ENCODE measurements around the gene ZFYVE28.

ZFYVE28 gene

GRCh38 chr4:2304321-2304876, 114.0 kb downstream of the ZFYVE28 start:
- no peak for DNase-seq (ENCODE audit: low read depth in 2 of 2)

- DNase-seq (ENCODE audit: low read depth in 2 of 2): no peak
Measured at GRCh38 chr4:2303686-2304320, 114.6 kb downstream of the ZFYVE28 start.

GRCh38 chr4:2303121-2303685, 115.2 kb downstream of the ZFYVE28 start:
- no peak for DNase-seq (ENCODE audit: low read depth in 2 of 2)

GRCh38 chr4:2302387-2303119, 115.9 kb downstream of the ZFYVE28 start:
- no peak for DNase-seq (ENCODE audit: low read depth in 2 of 2)

GRCh38 chr4:2301806-2302205, 116.6 kb downstream of the ZFYVE28 start:
- no peak for DNase-seq (ENCODE audit: low read depth in 2 of 2)

- no peak for DNase-seq (ENCODE audit: low read depth in 2 of 2)
Measured at GRCh38 chr4:2301225-2301642, 117.2 kb downstream of the ZFYVE28 start.

- DNase-seq (ENCODE audit: low read depth in 2 of 2): no peak
Measured at GRCh38 chr4:2300431-2301224, 117.8 kb downstream of the ZFYVE28 start.

GRCh38 chr4:2299794-2300193, 118.7 kb downstream of the ZFYVE28 start:
- DNase-seq (ENCODE audit: low read depth in 2 of 2): no peak

- DNase-seq (ENCODE audit: low read depth in 2 of 2): no peak
Measured at GRCh38 chr4:2298532-2298991, 119.9 kb downstream of the ZFYVE28 start.

- DNase-seq (ENCODE audit: low read depth in 2 of 2): no peak
Measured at GRCh38 chr4:2297606-2298531, 120.6 kb downstream of the ZFYVE28 start.

- no peak for DNase-seq (ENCODE audit: low read depth in 2 of 2)
Measured at GRCh38 chr4:2296631-2297601, 121.5 kb downstream of the ZFYVE28 start.

GRCh38 chr4:2295900-2296442, 122.5 kb downstream of the ZFYVE28 start:
- DNase-seq (ENCODE audit: low read depth in 2 of 2): no peak

- DNase-seq (ENCODE audit: low read depth in 2 of 2): no peak
Measured at GRCh38 chr4:2295500-2295899, 122.9 kb downstream of the ZFYVE28 start.

GRCh38 chr4:2292646-2293108, 125.8 kb downstream of the ZFYVE28 start:
- DNase-seq (ENCODE audit: low read depth in 2 of 2): no peak

GRCh38 chr4:2291705-2292645, 126.5 kb downstream of the ZFYVE28 start:
- DNase-seq (ENCODE audit: low read depth in 2 of 2): no peak

- peak; percentile 21 to 37 for DNase-seq (ENCODE audit: low read depth in 2 of 2)
Measured at GRCh38 chr4:2290974-2291704, 127.3 kb downstream of the ZFYVE28 start.

- DNase-seq (ENCODE audit: low read depth in 2 of 2): no peak
Measured at GRCh38 chr4:2290488-2290887, 128.0 kb downstream of the ZFYVE28 start.

Measured in stimulated activated CD4-positive, alpha-beta T cell treated with anti-CD3 and anti-CD28 coated beads, Interleukin-15, amount 100 ng/mL, for 48 hours (primary cell).